Measurements from ENCODE around the gene EXOG.

EXOG gene

GRCh38 chr3:38511546-38511945, 15.4 kb downstream of the EXOG start:
- TF ChIP-seq POLR2AphosphoS5 (IDR thresholded peaks at IDR 0.05; ENCODE audit: low read depth, low read length) (no peak), SIN3A (IDR thresholded peaks at IDR 0.05; ENCODE audit: borderline replicate concordance, insufficient read depth, low read length) (no peak), TAF1 (IDR thresholded peaks at IDR 0.05; ENCODE audit: borderline replicate concordance, insufficient read depth, low read length) (no peak)
- TF ChIP-seq, protein P1, sequence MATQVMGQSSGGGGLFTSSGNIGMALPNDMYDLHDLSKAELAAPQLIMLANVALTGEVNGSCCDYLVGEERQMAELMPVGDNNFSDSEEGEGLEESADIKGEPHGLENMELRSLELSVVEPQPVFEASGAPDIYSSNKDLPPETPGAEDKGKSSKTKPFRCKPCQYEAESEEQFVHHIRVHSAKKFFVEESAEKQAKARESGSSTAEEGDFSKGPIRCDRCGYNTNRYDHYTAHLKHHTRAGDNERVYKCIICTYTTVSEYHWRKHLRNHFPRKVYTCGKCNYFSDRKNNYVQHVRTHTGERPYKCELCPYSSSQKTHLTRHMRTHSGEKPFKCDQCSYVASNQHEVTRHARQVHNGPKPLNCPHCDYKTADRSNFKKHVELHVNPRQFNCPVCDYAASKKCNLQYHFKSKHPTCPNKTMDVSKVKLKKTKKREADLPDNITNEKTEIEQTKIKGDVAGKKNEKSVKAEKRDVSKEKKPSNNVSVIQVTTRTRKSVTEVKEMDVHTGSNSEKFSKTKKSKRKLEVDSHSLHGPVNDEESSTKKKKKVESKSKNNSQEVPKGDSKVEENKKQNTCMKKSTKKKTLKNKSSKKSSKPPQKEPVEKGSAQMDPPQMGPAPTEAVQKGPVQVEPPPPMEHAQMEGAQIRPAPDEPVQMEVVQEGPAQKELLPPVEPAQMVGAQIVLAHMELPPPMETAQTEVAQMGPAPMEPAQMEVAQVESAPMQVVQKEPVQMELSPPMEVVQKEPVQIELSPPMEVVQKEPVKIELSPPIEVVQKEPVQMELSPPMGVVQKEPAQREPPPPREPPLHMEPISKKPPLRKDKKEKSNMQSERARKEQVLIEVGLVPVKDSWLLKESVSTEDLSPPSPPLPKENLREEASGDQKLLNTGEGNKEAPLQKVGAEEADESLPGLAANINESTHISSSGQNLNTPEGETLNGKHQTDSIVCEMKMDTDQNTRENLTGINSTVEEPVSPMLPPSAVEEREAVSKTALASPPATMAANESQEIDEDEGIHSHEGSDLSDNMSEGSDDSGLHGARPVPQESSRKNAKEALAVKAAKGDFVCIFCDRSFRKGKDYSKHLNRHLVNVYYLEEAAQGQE (IDR thresholded peaks at IDR 0.05; ENCODE audit: insufficient read depth in 1 of 2, low read depth in 2 of 2, low read length in 2 of 2) = no peak

- no peak for TF ChIP-seq POLR2AphosphoS5 (IDR thresholded peaks at IDR 0.05; ENCODE audit: low read depth, low read length)
- no peak for TF ChIP-seq FOXP2 (optimal IDR thresholded peaks at IDR 0.05; ENCODE audit: borderline replicate concordance, extremely low read depth, extremely low read length, insufficient read depth)
- TF ChIP-seq SIN3A (IDR thresholded peaks at IDR 0.05; ENCODE audit: borderline replicate concordance, insufficient read depth, low read length) = no peak
- TF ChIP-seq TAF1 (IDR thresholded peaks at IDR 0.05; ENCODE audit: borderline replicate concordance, insufficient read depth, low read length) = no peak
- TF ChIP-seq, protein P1 (IDR thresholded peaks at IDR 0.05; ENCODE audit: insufficient read depth in 1 of 2, low read depth in 2 of 2, low read length in 2 of 2) = no peak
Observed at GRCh38 chr3:38515367-38515766, 19.2 kb downstream of the EXOG start.

- TF ChIP-seq SIN3A (IDR thresholded peaks at IDR 0.05; ENCODE audit: borderline replicate concordance, insufficient read depth, low read length) (no peak), FOXP2 (optimal IDR thresholded peaks at IDR 0.05; ENCODE audit: borderline replicate concordance, extremely low read depth, extremely low read length, insufficient read depth) (no peak), POLR2AphosphoS5 (IDR thresholded peaks at IDR 0.05; ENCODE audit: low read depth, low read length) (no peak), TAF1 (IDR thresholded peaks at IDR 0.05; ENCODE audit: borderline replicate concordance, insufficient read depth, low read length) (no peak)
- TF ChIP-seq, protein P1 (IDR thresholded peaks at IDR 0.05; ENCODE audit: insufficient read depth in 1 of 2, low read depth in 2 of 2, low read length in 2 of 2) = no peak
Observed at GRCh38 chr3:38516669-38517068, 20.5 kb downstream of the EXOG start.

- no peak for TF ChIP-seq TAF1 (IDR thresholded peaks at IDR 0.05; ENCODE audit: borderline replicate concordance, insufficient read depth, low read length)
- TF ChIP-seq, protein P1 (IDR thresholded peaks at IDR 0.05; ENCODE audit: insufficient read depth in 1 of 2, low read depth in 2 of 2, low read length in 2 of 2) = no peak
- no peak for TF ChIP-seq SIN3A (IDR thresholded peaks at IDR 0.05; ENCODE audit: borderline replicate concordance, insufficient read depth, low read length)
- no peak for TF ChIP-seq POLR2AphosphoS5 (IDR thresholded peaks at IDR 0.05; ENCODE audit: low read depth, low read length)
- no peak for TF ChIP-seq FOXP2 (optimal IDR thresholded peaks at IDR 0.05; ENCODE audit: borderline replicate concordance, extremely low read depth, extremely low read length, insufficient read depth)
Observed at GRCh38 chr3:38519000-38519399, 22.9 kb downstream of the EXOG start.

GRCh38 chr3:38519651-38520050, 23.5 kb downstream of the EXOG start:
- TF ChIP-seq, protein P1 (IDR thresholded peaks at IDR 0.05; ENCODE audit: insufficient read depth in 1 of 2, low read depth in 2 of 2, low read length in 2 of 2) = no peak
- TF ChIP-seq POLR2AphosphoS5 (IDR thresholded peaks at IDR 0.05; ENCODE audit: low read depth, low read length) (no peak), SIN3A (IDR thresholded peaks at IDR 0.05; ENCODE audit: borderline replicate concordance, insufficient read depth, low read length) (no peak), TAF1 (IDR thresholded peaks at IDR 0.05; ENCODE audit: borderline replicate concordance, insufficient read depth, low read length) (no peak), FOXP2 (optimal IDR thresholded peaks at IDR 0.05; ENCODE audit: borderline replicate concordance, extremely low read depth, extremely low read length, insufficient read depth) (no peak)

Measured in PFSK-1 (cell line).